ENCODE results near the gene MPI.
A peak's percentile ranks its signal among the peaks of the same experiment; 100 is the strongest.
"Not testable (repeated sequence)": the region's sequence is repeated elsewhere in the genome, so short reads cannot be mapped to it uniquely, and the experiment has no call there.

MPI gene

GRCh38 chr15:74864296-74864695 is 25.5 kb upstream of the MPI start:
- no peak for DNase-seq

- DNase-seq, result no peak
These were observed 24.5 kb upstream of the MPI start for GRCh38 chr15:74865316-74865715.

DNA sequence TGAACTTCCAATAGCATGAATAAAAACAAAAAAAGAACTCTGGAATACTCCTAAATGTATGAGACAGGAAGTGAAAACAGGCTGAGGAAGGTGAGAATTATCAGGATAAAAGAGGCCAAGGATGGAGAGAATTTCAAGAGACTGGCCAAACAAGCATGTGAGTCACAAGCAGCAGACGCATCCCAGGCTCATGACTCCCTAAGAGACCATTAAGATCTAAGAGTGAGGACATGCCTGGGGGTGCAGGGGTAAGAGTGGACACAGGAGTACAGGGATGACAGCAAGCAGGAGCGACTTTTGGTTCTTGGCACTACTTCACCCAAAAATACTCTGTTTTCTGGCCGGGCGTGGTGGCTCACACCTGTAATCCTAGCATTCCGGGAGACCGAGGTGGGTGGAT is 23.8 kb upstream of the MPI start:
- DNase-seq, result no peak

GRCh38 chr15:74867466-74868038 is 22.3 kb upstream of the MPI start:
- no peak for DNase-seq

GRCh38 chr15:74868059-74868458 is 21.8 kb upstream of the MPI start:
- no peak for DNase-seq

DNA sequence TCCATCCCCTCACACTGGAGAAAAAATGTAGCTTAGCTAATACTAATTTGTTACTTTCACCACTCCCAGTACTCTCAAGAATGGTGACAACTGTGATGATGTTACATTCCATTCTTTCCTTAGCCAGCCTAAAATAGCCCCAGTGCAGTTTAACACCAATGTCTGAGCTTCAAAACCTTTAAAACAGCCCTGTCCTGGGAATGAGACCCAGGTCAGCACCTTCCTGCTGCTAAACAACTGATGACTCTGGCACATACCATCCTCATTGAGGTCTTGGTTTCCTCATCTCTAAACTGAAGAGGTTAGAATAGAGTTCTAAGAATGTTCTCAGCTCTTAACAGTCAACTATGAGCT is 20.5 kb upstream of the MPI start:
- DNase-seq, result no peak

DNA sequence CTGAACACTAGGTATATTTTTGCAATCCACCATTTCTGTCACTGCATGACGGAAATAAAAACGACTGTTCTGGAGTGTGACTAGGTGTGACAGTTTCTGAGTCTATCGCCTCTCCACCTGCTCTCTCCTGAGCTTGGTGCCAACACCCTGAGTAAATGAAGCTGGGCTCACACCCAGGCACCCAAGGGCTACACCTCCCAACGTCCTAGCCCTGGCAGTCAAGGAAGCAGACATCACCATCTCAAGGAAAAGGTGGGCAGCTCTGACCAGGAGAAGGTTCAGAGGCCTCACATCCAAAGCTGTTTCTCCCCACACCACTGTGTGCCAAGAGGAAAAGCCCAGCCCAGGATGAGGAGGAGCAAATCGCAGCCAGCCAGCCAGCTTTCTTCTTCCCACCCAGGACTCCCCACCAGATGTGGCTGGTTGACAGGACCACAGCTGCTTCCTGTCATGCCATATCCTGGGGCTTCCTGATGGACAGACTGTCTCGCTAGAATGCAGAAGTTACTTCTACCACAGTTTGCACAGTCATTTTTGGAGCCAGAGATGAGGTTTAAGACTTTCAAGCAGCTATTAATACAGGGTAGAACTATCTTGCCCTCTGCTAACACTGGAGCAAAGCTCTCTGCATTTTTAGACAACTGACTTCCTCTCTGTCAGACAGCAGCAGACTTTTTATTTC is 20.0 kb upstream of the MPI start:
- DNase-seq, result no peak

- DNase-seq, result no peak
These were observed 19.2 kb upstream of the MPI start for GRCh38 chr15:74870436-74871215.

DNA sequence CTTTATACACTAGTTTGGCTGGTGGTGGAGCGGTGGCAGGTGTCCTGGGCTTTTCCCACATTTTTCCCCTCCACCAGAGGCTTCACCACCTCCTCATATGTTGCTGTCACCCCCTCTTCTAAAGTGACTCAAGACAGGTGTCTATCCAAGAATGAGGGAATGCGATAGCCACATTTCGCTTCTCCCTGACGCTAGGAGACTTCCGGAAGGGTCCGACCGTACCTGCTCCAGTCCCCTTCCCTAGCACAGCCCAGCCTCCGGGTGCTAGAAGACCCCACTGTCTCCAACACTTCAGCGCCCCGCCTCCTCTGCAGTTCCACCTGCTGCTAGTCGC is 17.2 kb upstream of the MPI start:
- no peak for DNase-seq

DNA sequence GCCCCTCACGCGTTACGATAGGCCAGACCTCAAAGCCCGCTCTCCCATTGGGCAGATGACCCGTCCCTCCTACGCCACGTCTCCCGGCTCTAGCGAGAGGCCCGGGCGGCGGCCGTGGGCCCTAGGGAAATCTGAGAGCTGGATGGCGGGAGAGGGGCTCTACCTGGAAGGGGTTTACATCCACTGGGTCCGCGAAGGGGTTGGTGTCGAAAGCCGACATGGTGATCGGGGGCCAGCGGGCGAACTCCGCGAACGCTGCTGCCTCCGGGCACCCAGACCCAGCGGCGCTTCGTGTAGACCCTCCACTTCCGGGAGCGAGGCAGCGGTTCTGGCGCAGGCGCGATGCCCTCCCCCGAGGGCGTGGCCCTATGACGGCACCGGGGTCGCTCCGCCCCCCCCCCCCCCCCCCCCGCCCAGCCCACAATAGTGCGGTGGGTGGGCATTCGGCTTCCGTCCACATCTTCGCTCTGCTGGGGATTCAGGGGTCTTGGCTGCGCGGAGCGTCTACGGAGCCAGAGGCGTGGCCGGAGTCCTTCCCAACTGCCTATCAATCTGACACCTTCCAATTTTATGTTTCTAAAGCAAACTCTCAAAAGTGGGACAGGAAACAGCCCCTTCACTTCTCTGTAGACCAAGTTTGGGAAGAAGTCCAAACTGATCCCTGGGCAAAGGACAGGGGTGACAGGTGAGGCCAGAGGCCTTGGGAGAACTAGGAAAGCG is 16.6 kb upstream of the MPI start, which contains the start of gene SCAMP2:
TSS of gene SCAMP2 (minus strand) at position 330 of the 720 bp plus-strand sequence. CDS start at position 220, 110 bp downstream.
- peak; percentile 61 to 91 for DNase-seq

- DNase-seq, result peak in 1 of 2 experiments; percentile 26
These were observed 16.0 kb upstream of the MPI start for GRCh38 chr15:74873756-74874424.

GRCh38 chr15:74878273-74878672 is 11.6 kb upstream of the MPI start:
- no peak for DNase-seq

DNA sequence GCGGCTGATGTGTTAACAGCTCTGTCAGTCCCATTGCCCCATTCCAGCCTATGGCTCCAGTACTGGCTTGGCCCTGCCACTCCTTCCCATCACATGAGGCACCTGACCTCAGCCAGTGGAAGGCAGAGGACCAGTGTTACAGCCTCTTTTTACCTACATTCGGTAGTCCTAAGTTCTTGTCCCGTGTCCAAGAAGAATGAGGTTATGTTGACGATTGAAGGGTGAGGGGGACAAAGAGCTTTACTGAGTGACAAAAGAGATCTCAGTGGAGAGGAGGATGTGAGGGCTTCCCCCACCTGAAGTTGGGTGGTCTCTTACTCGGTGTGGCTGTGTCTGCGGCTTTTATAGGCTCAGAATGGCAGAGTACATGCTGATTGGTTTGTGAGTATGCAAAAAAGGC is 7.3 kb upstream of the MPI start:
- no peak for DNase-seq

- no peak for DNase-seq
These were observed 5.2 kb upstream of the MPI start for GRCh38 chr15:74884428-74885223.

GRCh38 chr15:74885461-74885860 is 4.4 kb upstream of the MPI start:
- DNase-seq, result no peak

DNA sequence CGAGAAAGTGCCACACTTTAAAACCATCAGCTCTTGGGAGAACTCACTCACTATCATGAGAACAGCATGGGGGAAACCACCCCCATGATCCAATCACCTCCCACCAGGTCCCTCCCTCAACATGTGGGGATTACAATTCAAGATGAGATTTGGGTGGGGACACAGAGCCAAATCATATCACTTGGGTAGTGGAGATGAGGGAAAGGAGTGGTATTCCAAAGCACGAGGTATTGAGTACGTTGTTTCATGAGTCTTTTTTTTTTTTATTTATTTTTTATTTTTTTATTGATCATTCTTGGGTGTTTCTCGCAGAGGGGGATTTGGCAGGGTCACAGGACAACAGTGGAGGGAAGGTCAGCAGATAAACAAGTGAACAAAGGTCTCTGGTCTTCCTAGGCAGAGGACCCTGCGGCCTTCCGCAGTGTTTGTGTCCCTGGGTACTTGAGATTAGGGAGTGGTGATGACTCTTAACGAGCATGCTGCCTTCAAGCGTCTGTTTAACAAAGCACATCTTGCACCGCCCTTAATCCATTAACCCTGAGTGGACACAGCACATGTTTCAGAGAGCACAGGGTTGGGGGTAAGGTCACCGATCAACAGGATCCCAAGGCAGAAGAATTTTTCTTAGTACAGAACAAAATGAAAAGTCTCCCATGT is 2.2 kb upstream of the MPI start:
- not testable (repeated sequence) for DNase-seq

DNA sequence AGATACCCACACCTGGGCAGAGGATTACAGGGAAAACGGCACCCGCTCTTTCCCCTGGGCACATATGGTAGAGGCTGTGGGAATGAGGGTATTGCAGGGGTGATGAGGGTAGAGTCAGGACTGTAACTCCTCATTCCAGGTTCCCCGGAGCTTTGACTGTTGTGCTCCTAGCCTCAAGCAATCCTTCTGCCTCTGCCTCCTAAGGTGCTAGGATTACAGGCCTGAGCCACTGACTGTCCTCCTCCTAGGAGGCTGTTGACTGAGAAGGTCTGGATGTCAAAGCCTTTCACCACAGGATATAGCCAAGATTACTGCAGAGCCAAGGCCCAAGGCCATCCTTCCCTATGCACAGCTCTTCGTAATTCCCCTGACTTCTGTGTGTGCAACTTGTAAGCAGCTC is 1.1 kb upstream of the MPI start:
- no peak for DNase-seq

- DNase-seq, result peak in 1 of 2 experiments; percentile 16
These were observed 406 bp upstream of the MPI start for GRCh38 chr15:74889390-74889882.

GRCh38 chr15:74890665-74890960 is 771 bp downstream of the MPI start:
- no peak for DNase-seq

- DNase-seq, result peak in 1 of 2 experiments; percentile 19
These were observed 1.6 kb downstream of the MPI start for GRCh38 chr15:74891469-74891868.

GRCh38 chr15:74892313-74892712 is 2.5 kb downstream of the MPI start:
- DNase-seq, result no peak

DNA sequence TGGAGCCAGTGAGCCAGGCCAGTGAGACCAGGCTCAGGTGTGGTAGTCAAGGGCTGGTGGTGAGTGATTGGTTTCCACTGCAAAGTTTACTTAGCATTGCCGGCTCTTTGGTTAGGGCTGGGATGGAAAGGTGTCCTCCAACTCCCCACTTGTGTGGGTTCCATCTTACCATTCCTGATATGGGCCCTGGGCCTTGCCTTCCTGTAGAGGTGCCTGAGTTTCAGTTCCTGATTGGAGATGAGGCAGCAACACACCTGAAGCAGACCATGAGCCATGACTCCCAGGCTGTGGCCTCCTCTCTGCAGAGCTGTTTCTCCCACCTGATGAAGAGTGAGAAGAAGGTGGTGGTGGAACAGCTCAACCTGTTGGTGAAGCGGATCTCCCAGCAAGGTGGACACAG is 3.1 kb downstream of the MPI start:
- DNase-seq, result no peak
